WTC11 (cell line): ENCODE measurements around the gene SOX8.

Experiments used
- AFF4 ChIP-seq: sonication (generic); formaldehyde crosslinking; IDR thresholded peaks from 2 replicates; pipeline ENCODE4 v1.8.1; 2023; ENCODE audit warnings: mild to moderate bottlenecking, missing genetic modification reagents, borderline replicate concordance
- ATF3 ChIP-seq: sonication (generic); formaldehyde crosslinking; conservative IDR thresholded peaks from 2 replicates; pipeline ENCODE4 v1.8.1; 2022; ENCODE audit warnings: mild to moderate bottlenecking, missing genetic modification reagents
- CTCF ChIP-seq: fragments of 200-600 bp; IDR thresholded peaks from 2 replicates; pipeline ENCODE4 v1.8.0; 2022; ENCODE audit warnings: antibody characterized with exemption
- KAT7 ChIP-seq: sonication (generic); formaldehyde crosslinking; IDR thresholded peaks from 2 replicates; pipeline ENCODE4 v1.8.1; 2023; ENCODE audit warnings: missing genetic modification reagents, mild to moderate bottlenecking, borderline replicate concordance
- MAX ChIP-seq: sonication (generic); formaldehyde crosslinking; IDR thresholded peaks from 2 replicates; pipeline ENCODE4 v1.8.0; 2022; ENCODE audit warnings: mild to moderate bottlenecking, missing genetic modification reagents
- SOX15 ChIP-seq: fragments of 250-450 bp; sonication (Bioruptor Pico); IDR thresholded peaks from 2 replicates; pipeline ENCODE4 v1.9.0; 2021; ENCODE audit warnings: mild to moderate bottlenecking
- USF1 ChIP-seq: sonication (generic); formaldehyde crosslinking; IDR thresholded peaks from 2 replicates; pipeline ENCODE4 v1.8.0; 2022; ENCODE audit warnings: mild to moderate bottlenecking, missing genetic modification reagents
- USF2 ChIP-seq: sonication (generic); formaldehyde crosslinking; IDR thresholded peaks from 2 replicates; pipeline ENCODE4 v1.8.1; 2023; ENCODE audit warnings: mild to moderate bottlenecking, missing genetic modification reagents, moderate library complexity

- TF ChIP-seq MAX (CRISPR knock-in tag) (no peak), USF2 (CRISPR knock-in tag) (no peak), CTCF (no peak), KAT7 (CRISPR knock-in tag) (no peak), AFF4 (CRISPR knock-in tag) (no peak), ATF3 (CRISPR knock-in tag) (no peak), SOX15 (CRISPR knock-in tag) (no peak), USF1 (CRISPR knock-in tag) (no peak)
Measured at GRCh38 chr16:1010815-1011214, 29.2 kb downstream of the SOX8 start.
